ENCODE measurements around the gene KRTAP10-12.
"Not testable (repeated sequence)": the region's sequence is repeated elsewhere in the genome, so short reads cannot be mapped to it uniquely, and the experiment has no call there.

KRTAP10-12 gene, protein sequence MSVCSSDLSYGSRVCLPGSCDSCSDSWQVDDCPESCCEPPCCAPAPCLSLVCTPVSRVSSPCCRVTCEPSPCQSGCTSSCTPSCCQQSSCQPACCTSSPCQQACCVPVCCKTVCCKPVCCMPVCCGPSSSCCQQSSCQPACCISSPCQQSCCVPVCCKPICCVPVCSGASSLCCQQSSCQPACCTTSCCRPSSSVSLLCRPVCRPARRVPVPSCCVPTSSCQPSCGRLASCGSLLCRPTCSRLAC

DNA sequence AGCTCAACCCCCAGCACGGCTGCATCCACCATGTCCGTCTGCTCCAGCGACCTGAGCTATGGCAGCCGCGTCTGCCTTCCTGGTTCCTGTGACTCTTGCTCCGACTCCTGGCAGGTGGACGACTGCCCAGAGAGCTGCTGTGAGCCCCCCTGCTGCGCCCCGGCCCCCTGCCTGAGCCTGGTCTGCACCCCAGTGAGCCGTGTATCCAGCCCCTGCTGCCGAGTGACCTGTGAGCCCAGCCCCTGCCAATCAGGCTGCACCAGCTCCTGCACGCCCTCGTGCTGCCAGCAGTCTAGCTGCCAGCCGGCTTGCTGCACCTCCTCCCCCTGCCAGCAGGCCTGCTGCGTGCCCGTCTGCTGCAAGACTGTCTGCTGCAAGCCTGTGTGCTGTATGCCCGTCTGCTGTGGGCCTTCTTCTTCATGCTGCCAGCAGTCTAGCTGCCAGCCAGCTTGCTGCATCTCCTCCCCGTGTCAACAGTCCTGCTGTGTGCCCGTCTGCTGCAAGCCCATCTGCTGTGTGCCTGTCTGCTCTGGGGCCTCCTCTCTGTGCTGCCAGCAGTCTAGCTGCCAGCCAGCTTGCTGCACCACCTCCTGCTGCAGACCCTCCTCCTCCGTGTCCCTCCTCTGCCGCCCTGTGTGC lies at the start of gene KRTAP10-12:
TSS of gene KRTAP10-12 (plus strand) at position 1 of the 639 bp plus-strand sequence. CDS start at position 31, 30 bp downstream.
- not testable (repeated sequence) for DNase-seq

DNA sequence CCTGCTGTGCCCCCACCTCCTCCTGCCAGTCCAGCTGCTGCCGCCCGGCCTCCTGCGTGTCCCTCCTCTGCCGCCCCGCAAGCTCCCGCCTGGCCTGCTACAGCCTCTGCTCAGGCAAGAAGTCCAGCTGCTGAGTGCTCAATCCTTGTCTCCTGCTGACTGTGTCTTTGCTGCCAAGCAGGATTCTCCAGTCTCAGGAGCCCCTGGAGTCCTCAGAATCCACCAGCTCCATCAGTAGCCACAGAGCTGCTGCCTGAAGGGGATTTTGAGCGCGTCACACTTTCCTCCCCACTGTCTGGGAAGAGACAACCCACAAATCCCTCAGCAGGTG lies 49.8 kb upstream of the KRTAP10-12 start:
- DNase-seq = peak; percentile 48

DNA sequence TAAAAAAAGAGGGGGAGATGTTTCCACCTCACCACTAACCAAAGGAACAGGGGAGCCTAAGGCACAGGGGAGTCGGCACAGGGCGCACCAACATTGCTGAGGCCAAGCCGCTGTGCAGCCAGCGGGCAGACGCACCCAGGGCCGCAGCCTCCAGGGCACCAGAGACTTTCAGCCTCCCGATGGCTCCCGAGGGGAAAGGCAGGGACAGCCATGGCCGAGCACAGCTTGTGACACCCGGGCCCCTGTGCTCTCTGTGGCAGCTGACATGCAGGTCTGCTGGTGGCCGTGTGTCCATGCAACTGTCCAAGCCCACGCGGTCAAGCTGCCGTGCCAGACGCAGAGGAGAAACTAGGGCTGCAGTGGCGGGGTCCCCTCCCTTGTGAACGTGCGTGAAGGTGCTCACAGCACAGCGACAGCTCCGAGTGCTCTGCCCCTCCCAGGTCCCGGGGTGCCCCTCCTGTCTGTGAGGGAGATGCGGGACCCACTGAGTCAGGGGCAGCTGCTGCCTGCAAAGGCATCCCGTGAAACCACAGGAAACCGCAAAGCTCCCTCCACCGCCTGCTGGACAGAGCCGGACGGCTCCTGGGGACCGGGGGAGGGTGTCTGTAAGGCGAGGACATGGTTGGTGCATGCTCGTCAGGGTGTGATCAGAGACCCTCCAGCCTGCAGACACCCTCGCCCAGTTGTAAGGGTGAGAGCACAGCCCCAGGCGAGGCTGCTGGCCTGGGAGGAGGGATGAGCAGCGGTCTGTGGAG lies 48.2 kb upstream of the KRTAP10-12 start:
- no peak for DNase-seq

DNA sequence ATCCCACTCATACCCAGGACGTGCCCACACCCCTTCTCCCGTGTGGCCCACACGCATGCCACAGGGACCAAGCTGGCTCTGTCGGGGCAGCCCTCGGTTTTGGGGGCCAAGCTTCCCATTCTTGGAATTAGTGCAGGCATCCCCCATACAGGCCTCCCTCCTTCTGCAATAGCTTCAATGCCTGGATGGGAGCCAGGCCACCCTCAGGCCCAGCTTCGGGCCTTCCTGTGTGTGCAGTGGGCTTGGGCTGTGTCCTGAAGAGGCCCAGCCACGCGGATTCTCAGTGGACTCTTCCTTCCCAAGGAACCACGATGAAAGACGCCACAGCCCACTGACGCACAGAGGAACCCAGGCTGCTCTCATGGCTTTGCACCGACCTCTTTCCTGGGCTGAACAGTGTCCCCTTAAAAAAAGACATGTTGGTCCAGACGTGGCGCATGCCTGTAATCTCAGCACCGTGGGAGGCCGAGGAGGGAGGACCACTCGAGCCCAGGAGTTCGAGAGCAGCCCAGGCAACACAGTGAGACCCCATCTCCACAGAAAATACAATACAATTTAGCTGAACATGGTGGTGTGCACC lies 47.4 kb upstream of the KRTAP10-12 start:
- DNase-seq = no peak

DNA sequence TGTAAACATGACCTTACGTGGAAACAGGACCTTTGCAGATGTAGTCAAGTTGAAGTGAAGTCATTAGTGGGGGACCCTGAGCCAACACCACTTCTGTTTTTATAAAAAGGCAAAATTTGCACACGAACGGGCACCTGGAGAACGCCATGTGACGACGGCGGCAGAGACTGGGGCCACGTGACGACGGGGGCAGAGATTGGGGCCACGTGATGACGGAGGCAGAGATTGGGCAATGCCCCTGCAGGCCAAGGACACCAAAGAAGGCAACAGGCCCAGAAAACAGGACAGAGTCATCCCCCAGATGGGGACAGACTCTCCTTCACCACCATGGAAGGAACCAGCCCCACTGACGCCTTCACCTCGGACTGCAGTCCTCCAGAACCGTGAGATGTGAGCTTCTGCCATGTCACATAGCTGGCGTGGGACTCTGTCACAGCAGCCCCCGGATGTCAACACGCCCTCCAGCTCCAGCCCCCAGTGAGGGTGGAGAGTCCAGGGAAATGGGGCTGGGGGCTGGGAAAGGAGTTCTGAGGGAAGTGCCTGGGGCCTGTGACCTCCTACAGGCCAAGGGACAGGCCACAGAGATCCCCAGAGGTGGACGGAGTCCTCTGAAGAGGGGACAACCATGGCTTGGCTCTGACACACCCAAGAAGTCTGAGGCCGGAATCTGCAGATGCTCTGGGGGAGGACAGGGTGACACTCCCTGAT lies 46.6 kb upstream of the KRTAP10-12 start:
- DNase-seq = no peak

DNA sequence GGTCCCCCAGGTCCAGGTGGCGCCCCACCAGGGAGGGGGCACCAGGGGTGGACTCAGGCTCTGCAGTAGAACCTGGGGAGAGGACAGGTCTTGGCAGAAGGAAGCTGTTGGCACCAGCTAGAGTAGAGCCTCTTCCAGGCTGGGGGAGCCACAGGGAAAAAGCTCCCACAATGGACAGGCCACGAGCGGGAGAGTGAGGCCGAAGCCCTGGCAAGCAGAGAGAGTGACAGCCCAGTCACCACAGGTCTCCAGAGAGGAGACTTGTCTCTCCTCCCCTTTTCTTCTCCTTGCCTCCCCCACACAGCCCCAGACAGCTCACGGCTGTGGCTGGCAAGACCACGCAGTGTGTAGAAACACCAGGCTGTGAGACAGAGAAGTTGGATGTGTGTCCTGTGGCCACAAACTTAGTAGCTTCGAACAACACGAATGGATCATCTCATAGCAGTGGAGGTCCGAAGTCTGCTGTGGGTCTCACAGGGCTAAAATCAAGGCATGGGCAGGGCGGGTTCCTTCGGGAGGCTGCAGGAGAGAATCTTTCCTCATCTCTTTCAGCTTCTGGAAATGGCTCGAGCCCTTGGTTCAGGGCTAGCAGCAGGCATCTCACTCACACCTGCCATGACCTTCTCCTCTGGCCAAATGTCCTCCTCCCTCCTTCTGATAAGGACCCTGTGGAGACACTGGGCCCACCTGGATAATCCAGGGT lies 45.8 kb upstream of the KRTAP10-12 start:
- no peak for DNase-seq

DNA sequence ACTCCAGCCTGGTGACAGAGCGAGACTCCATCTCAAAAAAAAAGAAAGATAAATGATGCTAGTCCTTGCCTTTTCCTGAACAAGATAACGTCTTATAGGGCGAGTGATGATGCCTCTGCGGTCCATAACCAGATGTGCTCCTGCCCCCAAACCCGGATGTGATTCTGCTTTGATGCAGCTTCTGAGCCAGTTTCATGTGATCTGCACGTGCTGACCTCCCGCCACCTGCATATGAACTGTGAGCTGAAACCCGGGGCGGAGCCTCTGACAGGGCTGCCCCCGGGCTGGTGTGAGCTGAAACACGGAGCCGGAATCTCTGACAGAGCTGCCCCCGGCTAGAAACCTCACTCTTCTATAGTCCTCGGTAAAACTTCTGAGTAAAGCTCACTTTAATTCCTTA lies 43.8 kb upstream of the KRTAP10-12 start:
- DNase-seq = no peak

DNA sequence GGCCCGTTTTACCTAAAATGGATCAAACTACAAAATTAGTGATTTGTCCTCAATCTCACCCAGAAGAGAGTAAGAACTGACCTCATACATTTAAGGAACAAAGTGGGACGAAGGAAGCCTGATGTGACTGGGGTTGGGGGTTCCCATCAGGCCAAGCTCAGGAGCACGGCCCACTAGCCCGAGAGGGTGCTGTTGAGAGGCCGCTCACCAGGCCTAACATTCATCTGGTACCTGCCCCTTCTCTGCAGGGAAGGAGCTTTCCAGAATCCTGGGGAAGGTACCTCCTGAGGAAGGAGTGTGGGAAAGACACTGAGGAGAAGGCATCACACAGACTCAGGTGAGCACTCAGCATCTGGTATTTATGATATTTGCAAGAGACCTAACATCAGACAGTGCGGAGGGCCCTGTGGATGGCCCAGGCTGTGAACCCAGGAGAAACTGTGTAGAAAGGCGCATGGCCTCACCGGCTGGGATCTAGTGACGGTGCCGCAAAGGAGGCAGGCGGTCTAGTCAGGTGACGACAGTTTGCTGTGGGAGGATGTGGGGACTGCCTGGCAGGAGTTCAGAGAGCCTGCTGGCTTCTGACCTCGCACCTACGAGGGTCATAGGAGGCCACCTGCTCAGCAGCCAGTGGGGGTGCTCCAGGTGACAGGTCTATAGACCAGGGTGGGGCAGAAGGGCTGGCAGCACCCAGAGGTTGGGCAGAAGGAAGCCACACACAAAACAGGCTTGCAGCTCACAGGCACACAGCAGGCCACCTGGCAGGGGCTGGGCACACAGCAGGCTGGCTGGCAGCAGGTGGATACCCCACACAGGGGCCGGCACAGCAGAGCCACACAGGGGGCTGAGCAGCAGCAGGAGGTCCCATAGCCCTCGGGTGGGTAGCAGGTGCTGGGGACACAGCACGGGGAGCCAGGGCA lies 43.1 kb upstream of the KRTAP10-12 start:
- no peak for DNase-seq

DNA sequence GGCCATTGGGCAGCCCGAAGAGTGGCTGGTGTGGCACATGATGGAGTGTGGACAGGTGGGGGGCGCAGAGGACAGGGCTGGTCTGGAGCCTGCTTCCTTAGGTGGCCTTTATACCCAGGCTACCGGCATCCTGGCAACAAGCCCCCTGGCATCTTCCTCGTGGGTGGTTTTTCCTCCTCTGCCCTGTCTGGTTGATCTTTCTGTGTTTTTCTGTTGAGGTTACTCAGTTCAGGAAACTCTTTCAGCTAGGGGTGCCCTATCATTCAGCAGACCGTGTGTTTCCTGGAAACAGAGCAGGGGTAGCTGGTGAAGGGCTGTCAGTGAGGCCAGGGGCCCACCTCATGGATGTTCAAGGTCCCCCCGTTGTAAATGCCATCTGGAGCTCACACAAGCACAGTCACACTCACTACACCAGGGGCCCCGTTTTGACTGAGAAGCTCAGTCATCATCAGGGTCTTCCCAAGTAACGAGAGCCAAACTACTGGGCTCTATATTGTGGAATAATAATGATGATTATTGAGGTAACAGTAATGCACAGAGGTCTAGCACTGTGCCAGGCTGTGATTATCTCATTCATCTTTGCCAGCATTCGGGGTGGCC lies 42.3 kb upstream of the KRTAP10-12 start, which contains the start of gene KRTAP12-4:
TSS of gene KRTAP12-4 (minus strand) at position 84 of the 600 bp plus-strand sequence. CDS start at position 39, 45 bp downstream.
- no peak for DNase-seq

DNA sequence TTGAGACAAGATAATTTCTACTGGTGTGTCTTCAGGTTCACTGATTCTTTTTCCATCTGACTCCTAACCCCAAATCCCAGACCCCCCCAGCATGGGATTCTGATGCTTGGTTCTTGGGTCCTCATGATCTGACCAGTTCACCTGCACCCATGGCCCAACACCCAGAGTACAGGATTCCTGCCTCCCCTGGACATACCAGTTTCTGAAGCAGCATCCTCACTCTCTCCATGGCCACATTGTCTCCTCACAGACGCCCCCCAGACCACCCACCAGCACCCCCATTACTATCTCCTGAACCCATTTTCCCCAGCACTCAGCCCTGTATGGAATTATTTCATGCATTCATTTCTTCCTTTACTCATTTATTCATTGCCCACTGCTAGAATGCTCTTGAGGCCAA lies 40.1 kb upstream of the KRTAP10-12 start:
- no peak for DNase-seq

DNA sequence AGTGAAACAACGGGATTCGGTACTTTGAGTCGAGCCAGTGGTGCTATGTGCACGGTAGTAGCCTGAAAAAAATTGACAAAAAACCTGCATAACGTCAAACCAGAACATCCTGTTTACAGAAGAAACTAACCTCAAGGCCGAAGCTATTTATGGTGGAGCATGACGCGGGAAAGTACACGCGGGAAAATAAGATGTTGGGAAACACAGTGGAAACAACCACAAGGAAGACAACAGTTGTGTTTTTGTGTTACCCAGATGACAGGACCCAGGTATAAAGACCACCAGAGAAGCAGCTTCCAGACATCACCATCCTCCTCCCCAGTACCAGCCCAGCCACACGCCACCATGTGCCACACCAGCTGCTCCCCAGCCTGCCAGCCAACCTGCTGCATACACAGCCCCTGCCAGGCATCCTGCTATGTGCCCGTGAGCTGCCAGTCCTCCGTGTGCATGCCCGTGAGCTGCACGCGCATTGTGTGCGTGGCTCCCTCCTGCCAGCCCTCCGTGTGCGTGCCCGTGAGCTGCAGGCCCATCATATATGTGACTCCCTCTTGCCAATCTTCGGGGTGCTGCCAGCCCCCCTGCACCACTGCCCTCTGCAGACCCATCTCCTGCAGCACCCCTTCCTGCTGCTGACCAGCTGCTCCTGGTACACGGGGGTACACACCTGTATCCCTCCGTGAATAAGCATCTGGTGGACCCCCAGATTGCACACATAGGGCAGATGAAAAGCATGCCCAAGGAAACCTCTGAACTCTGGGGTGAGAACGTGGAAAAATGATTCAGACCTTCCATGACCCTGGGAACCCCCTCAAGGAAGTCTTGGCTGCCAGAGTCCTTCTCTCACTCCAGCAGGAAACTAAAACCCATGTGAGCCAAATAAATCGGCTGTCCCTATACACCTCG lies 39.1 kb upstream of the KRTAP10-12 start, which contains the start of gene KRTAP12-3:
TSS of gene KRTAP12-3 (plus strand) at position 298 of the 906 bp plus-strand sequence. CDS start at position 346, 48 bp downstream.
- no peak for DNase-seq

DNA sequence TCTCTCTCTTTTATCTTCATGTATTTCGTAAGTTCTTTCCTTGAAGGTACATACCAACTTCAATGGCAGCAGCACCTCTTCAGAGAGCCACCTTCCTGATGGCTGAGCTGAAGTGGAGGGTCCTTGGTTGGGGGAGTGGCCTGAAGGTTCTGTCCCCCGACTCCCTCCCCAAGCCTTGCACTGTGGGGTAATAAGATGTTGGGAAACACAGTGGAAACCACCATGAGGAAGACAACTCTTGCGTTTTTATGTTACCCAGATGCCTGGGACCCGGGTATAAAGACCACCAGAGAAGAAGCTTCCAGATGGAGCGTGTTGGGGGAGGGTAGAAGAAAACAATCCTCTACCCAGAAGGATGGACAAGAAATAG lies 38.4 kb upstream of the KRTAP10-12 start:
- DNase-seq = no peak

DNA sequence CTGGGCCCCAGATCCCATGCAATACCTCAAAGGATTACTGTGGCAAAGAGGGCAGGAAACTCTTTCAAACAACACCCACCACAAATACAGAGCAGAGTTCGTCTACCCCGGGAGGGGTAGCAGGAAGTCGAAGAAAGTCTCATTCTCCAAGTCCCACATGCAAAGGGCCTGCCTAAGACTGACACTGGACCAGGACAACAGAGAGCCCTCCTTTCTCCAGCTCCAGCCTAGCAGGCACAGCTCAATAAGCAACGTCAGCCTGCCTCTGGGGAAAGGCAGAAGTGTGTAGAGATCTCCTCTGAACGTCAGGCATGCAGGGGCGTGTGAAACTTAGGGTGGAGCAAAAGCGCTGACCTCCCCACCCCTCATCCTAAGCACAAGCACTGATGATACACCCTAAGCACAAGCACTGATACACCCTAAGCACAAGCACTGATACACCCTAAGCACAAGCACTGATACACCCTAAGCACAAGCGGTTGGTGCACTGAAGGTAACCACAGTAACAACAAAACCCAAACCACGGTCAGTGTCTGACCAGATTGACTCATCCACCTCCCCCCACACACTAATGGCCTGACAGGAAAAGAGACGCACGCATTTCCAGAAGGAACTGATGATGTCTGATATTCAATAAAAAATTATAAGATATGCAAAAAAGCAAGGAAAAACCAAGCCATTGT lies 37.9 kb upstream of the KRTAP10-12 start:
- no peak for DNase-seq

DNA sequence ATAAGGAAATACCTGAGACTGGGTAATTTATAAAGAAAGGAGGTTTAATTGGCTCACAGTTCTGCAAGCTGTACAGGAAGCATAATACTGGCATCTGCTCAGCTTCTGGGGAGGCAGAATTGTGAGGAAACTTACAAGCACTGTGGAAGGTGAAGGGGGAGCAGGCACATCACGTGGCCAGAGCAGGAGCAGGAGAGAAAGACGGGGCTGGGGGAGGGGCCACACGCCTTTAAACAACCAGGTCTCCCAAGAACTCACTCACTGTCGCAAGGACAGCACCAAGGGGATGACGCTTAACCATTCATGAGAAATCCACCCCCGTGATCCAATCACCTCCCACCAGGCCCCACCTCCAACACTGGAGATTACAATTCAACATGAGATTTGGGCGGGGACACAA lies 35.4 kb upstream of the KRTAP10-12 start:
- DNase-seq = not testable (repeated sequence)

DNA sequence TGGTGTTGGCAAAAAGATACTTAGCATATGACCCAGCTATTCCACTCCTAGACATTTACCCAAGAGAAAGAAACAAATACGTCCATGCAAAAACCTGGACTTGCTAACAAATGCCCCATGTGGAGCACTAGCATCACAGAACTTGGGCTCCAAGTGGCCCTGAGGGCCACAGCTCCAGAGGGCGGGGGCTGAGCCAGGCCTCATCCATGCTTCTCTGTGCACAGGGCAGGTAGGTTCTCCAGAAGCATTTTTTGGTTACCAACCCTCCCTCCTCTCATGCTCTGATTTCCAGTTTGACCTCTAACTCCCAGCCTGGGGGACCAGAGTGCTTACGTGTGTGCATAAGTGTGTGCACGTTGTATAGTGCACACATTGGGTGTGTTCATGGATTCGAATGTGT lies 32.3 kb upstream of the KRTAP10-12 start:
- no peak for DNase-seq

DNA sequence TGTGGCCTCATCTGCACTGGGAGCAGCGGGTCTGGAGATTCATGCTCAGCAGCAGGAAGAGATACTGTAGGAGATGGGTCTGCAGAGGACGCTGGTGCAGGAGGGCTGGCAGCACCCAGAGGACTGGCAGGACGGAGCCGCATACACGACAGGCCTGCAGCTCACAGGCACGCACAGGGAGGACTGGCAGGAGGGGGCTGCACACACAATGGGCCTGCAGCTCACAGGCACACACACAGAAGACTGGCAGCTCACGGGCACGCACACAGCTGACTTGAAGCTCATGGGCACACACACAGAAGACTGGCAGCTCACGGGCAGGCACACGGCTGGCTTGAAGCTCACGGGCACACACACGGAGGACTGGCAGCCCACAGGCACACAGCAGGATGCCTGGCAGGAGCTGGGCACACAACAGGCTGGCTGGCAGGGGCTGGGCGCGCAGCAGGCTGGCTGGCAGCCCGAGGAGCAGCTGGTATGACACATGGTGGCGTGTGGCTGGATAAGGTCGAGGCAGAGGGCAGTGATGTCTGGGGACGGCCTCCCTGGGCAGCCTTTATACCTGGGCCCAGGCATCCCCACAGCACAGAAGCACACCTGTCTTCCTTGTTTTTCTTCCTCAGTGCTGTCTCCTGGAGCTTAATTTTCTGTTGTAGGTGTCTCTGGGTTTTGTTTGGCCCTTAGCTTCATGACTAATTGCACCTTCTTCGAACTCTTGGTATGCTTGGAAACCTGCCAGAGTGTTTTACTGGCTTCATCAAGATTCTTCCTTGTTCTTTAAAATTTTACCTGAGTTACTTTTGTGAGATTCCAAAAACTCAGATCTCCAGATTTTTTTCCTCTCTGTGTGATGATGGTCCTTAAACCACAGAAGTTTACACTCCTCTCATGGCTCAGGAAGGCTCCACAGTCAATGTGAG lies 30.3 kb upstream of the KRTAP10-12 start, which contains the start of gene KRTAP12-2:
TSS of gene KRTAP12-2 (minus strand) at position 527 of the 920 bp plus-strand sequence. CDS start at position 486, 41 bp downstream.
- DNase-seq = no peak

DNA sequence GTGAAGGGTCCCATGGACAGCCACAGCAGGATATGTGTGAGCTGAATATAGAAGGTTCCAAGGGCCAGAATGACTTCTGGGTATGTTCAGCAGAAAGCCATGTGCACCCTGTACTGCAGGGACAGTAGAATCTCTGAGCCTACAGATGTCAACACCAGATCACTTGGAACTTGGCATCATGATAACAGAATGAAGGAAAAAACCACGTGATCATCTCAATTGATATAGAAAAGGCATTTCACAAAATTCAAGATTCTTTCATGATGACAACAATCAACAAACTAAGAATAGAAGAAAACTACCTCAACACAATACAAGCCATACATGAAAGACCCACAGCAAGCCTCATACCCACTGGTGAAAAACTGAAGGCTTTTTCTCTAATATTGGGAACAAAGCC lies 29.4 kb upstream of the KRTAP10-12 start:
- no peak for DNase-seq
